Transverse colon (tissue), 4 donors: ENCODE data around the gene ARAP1.

Source experiments
- EP300 ChIP-seq: sonication (generic); formaldehyde crosslinking; IDR thresholded peaks from one replicate; pipeline ENCODE4 v1.6.1; 2017; ENCODE audit warnings: antibody characterized with exemption, low read depth
- POLR2A ChIP-seq: fragments of 450-650 bp; IDR thresholded peaks from one replicate; pipeline ENCODE4 v1.6.1; 2016; ENCODE audit warnings: antibody characterized with exemption, mild to moderate bottlenecking, moderate library complexity
- POLR2AphosphoS5 ChIP-seq, 3 donors: sonication (generic); formaldehyde crosslinking; IDR thresholded peaks; one replicate each; pipeline ENCODE4 v1.6.1; 2016; ENCODE audit warnings: antibody characterized with exemption in 3 of 3
- TF ChIP-seq, protein P1 (sequence below), 5 experiments: fragments of 200-600 bp in 3 of 5; fragments of 450-650 bp in 2 of 5; sonication (generic) in 3 of 5; IDR thresholded peaks; 1 replicate in 2 of 5; 2 replicates in 3 of 5; pipeline ENCODE4 v1.5.1; 2016 to 2017; ENCODE audit warnings: antibody characterized with exemption in 5 of 5, inconsistent platforms in 3 of 5, mild to moderate bottlenecking in 2 of 5, moderate library complexity in 1 of 5

DNA sequence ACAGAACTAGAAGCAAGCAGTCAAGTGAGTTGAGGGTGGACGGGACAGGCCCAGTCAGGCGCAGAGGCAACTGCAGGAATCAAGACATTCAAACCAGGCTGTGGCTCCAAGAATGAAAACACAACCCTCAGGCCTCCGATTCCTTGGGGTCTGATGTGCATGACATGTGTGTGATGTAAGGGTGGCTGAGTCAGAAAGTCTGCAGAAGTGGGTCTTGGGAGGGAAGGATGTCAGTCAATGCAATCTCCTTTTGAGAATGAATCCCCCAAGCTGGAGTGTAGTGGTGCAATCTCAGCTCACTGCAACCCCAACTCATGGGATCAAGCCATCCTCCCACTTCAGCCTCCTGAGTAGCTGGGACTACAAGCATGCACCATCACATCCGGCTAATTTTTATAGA, 62.0 kb downstream of the ARAP1 start:
- TF ChIP-seq, protein P1, sequence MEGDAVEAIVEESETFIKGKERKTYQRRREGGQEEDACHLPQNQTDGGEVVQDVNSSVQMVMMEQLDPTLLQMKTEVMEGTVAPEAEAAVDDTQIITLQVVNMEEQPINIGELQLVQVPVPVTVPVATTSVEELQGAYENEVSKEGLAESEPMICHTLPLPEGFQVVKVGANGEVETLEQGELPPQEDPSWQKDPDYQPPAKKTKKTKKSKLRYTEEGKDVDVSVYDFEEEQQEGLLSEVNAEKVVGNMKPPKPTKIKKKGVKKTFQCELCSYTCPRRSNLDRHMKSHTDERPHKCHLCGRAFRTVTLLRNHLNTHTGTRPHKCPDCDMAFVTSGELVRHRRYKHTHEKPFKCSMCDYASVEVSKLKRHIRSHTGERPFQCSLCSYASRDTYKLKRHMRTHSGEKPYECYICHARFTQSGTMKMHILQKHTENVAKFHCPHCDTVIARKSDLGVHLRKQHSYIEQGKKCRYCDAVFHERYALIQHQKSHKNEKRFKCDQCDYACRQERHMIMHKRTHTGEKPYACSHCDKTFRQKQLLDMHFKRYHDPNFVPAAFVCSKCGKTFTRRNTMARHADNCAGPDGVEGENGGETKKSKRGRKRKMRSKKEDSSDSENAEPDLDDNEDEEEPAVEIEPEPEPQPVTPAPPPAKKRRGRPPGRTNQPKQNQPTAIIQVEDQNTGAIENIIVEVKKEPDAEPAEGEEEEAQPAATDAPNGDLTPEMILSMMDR (IDR thresholded peaks at IDR 0.05): no peak
- TF ChIP-seq POLR2AphosphoS5 (IDR thresholded peaks at IDR 0.05) (no peak), POLR2A (no peak), EP300 (no peak)
